KOPT-K1 (cell line): ENCODE data around the gene PCBP3.

Source experiments
- H3K27ac ChIP-seq: fragments of 200-600 bp; sonication (generic); 2 replicates; pipeline ENCODE4 v1.5.1; 2016; ENCODE audit warnings: antibody characterized with exemption, mild to moderate bottlenecking, low read depth, low read length; ENCODE audit not compliant: poor library complexity, severe bottlenecking
- H3K36me3 ChIP-seq: fragments of 200-600 bp; sonication (generic); 2 replicates; pipeline ENCODE4 v1.5.1; 2017; ENCODE audit warnings: antibody characterized with exemption, mild to moderate bottlenecking, low read length, moderate library complexity; ENCODE audit not compliant: insufficient read depth
- H3K9me3 ChIP-seq: fragments of 200-600 bp; sonication (generic); 2 replicates; pipeline ENCODE4 v1.5.1; 2017; ENCODE audit warnings: antibody characterized with exemption, low read length, mild to moderate bottlenecking; ENCODE audit not compliant: insufficient read depth, poor library complexity, severe bottlenecking

PCBP3 gene

GRCh38 chr21:45736690-45737484, 93.4 kb downstream of the PCBP3 start:
- Histone ChIP-seq H3K36me3 (no peaks in the 10 kb centered on the region), H3K27ac (no peak overlapping the region), H3K9me3 (no peaks in the 10 kb centered on the region)

- H3K27ac ChIP-seq = no peak overlapping the region
- no peaks in the 10 kb centered on the region for H3K9me3 ChIP-seq
- no peaks in the 10 kb centered on the region for H3K36me3 ChIP-seq
Observed at GRCh38 chr21:45737485-45738166, 94.1 kb downstream of the PCBP3 start.

GRCh38 chr21:45739218-45740087, 95.9 kb downstream of the PCBP3 start:
- Histone ChIP-seq H3K36me3 (no peaks in the 10 kb centered on the region), H3K9me3 (no peaks in the 10 kb centered on the region), H3K27ac (no peak overlapping the region)

GRCh38 chr21:45740088-45740440, 96.5 kb downstream of the PCBP3 start:
- H3K27ac ChIP-seq = no peak overlapping the region
- H3K9me3 ChIP-seq = no peaks in the 10 kb centered on the region
- H3K36me3 ChIP-seq = peaks cover under 1% of the 10 kb centered on the region; the same call in 1 of the 2 replicates

GRCh38 chr21:45740491-45741357, 97.2 kb downstream of the PCBP3 start:
- Histone ChIP-seq H3K36me3 (peaks cover 7% of the 10 kb centered on the region), H3K27ac (no peak overlapping the region), H3K9me3 (no peaks in the 10 kb centered on the region)

- Histone ChIP-seq H3K9me3 (no peaks in the 10 kb centered on the region), H3K27ac (no peak overlapping the region), H3K36me3 (peaks cover 8% of the 10 kb centered on the region)
Observed at GRCh38 chr21:45741691-45742090, 98.2 kb downstream of the PCBP3 start.

GRCh38 chr21:45742247-45742646, 98.7 kb downstream of the PCBP3 start:
- Histone ChIP-seq H3K9me3 (no peaks in the 10 kb centered on the region), H3K27ac (no peak overlapping the region), H3K36me3 (peaks cover 8% of the 10 kb centered on the region)

- Histone ChIP-seq H3K27ac (no peak overlapping the region), H3K9me3 (no peaks in the 10 kb centered on the region), H3K36me3 (peaks cover 12% of the 10 kb centered on the region)
Observed at GRCh38 chr21:45745256-45745655, 101.7 kb downstream of the PCBP3 start.

- no peak overlapping the region for H3K27ac ChIP-seq
- H3K36me3 ChIP-seq = peaks cover 20% of the 10 kb centered on the region
- no peaks in the 10 kb centered on the region for H3K9me3 ChIP-seq
Observed at GRCh38 chr21:45747233-45747766, 103.8 kb downstream of the PCBP3 start.

- H3K27ac ChIP-seq = no peak overlapping the region
- H3K9me3 ChIP-seq = no peaks in the 10 kb centered on the region
- peaks cover 20% of the 10 kb centered on the region for H3K36me3 ChIP-seq
Observed at GRCh38 chr21:45747802-45748445, 104.4 kb downstream of the PCBP3 start.

GRCh38 chr21:45748593-45748992, 105.1 kb downstream of the PCBP3 start:
- no peak overlapping the region for H3K27ac ChIP-seq
- H3K9me3 ChIP-seq = no peaks in the 10 kb centered on the region
- peaks cover 20% of the 10 kb centered on the region for H3K36me3 ChIP-seq

- Histone ChIP-seq H3K27ac (no peak overlapping the region), H3K9me3 (peaks cover 6% of the 10 kb centered on the region), H3K36me3 (peaks cover 26% of the 10 kb centered on the region)
Observed at GRCh38 chr21:45749974-45750373, 106.4 kb downstream of the PCBP3 start.

GRCh38 chr21:45750936-45751335, 107.4 kb downstream of the PCBP3 start:
- Histone ChIP-seq H3K9me3 (peaks cover 15% of the 10 kb centered on the region), H3K27ac (no peak overlapping the region)

GRCh38 chr21:45753445-45753844, 109.9 kb downstream of the PCBP3 start:
- Histone ChIP-seq H3K27ac (no peak overlapping the region), H3K36me3 (peaks cover 21% of the 10 kb centered on the region; the same call in 1 of the 2 replicates)

More at GRCh38 chr21:45750936-45751335, 107.4 kb downstream of the PCBP3 start:
- H3K36me3 ChIP-seq = peaks cover 18% of the 10 kb centered on the region; the same call in 1 of the 2 replicates

More at GRCh38 chr21:45753445-45753844, 109.9 kb downstream of the PCBP3 start:
- H3K9me3 ChIP-seq = peaks cover 17% of the 10 kb centered on the region
